Hypothalamus (tissue), 51 donors: Measurements from ENCODE around the gene POLR2A.

Experiments used
- DNase-seq, 51 donors: peaks; one replicate each; lab custom pipeline; 2025; lab: John Stamatoyannopoulos, UW

POLR2A gene

DNA sequence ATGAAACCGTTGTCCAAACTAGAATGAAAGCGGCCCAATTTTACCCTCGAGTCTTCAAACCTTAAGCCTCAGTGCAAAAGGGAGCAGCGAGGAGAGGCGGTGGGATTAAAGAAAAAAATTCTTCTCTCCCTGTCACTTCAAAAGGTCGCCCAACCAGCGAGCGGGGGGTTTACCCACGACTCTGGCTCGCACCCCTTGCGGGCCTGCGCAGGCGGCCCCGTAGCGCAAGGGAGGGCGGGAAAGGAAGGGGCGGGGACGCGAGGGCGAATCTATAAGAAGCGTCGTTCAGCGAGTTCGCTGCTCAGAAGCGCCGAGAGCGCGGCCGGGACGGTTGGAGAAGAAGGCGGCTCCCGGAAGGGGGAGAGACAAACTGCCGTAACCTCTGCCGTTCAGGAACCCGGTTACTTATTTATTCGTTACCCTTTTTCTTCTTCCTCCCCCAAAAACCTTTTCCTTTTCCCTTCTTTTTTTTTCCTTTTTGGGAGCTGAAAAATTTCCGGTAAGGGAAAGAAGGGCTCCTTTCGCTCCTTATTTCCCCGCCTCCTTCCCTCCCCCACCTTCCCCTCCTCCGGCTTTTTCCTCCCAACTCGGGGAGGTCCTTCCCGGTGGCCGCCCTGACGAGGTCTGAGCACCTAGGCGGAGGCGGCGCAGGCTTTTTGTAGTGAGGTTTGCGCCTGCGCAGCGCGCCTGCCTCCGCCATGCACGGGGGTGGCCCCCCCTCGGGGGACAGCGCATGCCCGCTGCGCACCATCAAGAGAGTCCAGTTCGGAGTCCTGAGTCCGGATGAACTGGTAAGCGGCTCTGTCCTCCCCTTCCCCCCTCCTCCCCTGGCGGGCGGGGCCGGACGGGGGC, at the start of gene POLR2A:
Gene POLR2A, plus strand, starts transcription at position 300 of the 852 bp plus-strand sequence.
- peak; percentile 87 to 100 (median 97) for DNase-seq

DNA sequence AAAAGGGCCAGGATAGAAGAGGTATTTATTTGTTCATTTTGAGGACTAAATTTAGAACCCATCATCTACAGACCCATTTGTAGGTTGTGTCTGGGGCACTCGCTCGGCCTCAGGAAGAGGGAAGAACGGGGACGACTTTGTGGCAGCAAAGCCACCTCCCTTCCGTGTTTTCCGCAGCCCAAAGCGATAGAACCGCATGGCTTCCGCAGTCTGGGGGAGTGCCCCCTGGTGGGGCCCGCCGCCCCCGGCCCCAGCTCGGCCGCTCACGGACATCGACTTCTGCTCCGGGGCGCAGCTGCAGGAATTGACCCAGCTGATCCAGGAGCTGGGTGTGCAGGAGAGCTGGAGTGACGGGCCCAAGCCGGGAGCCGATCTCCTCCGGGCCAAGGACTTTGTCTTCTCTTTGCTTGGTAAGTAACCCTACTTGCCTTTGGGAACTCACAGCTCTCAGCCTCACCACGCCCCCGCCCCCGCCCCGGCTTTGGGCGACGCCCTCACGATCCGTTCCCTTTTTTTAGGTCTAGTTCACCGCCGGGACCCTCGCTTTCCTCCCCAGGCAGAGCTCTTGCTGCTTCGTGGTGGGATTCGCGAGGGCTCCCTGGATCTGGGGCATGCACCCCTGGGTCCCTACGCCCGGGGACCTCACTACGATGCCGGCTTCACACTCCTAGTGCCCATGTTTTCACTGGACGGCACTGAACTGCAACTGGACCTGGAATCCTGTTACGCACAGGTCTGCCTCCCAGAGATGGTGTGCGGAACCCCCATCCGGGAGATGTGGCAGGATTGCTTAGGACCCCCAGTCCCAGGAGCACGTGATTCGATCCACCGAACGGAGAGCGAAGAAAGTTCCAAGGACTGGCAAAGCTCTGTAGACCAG, 48.2 kb upstream of the POLR2A start:
- peak in 3 of 51 donors; percentile 9 to 24 (median 16) for DNase-seq

DNA sequence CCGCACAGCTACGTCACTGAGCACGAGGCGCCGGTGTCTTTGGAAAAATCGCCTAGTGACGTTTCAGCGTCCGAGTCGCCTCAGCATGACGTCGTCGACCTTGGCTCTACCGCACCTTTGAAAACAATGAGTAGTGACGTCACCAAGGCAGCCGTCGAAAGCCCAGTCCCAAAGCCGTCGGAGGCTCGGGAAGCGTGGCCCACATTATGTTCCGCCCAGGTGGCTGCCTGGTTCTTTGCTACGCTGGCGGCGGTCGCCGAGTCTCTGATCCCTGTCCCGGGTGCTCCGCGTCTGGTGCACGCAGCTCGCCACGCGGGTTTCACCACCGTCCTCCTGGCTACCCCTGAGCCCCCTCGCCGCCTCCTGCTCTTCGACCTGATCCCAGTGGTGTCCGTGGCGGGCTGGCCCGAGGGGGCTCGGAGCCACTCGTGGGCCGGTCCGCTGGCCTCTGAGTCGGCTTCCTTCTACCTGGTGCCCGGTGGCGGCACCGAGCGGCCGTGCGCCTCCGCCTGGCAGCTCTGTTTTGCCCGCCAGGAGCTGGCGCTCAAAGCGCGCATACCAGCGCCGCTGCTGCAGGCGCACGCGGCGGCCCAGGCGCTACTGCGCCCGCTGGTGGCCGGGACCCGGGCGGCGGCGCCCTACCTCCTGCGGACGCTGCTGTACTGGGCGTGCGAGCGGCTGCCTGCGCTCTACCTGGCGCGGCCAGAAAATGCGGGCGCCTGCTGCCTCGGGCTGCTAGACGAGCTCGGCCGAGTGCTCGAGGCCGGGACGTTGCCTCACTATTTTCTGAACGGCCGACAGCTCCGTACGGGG, 47.4 kb upstream of the POLR2A start:
- peak in 40 of 51 donors; percentile 23 to 84 (median 58) for DNase-seq

DNA sequence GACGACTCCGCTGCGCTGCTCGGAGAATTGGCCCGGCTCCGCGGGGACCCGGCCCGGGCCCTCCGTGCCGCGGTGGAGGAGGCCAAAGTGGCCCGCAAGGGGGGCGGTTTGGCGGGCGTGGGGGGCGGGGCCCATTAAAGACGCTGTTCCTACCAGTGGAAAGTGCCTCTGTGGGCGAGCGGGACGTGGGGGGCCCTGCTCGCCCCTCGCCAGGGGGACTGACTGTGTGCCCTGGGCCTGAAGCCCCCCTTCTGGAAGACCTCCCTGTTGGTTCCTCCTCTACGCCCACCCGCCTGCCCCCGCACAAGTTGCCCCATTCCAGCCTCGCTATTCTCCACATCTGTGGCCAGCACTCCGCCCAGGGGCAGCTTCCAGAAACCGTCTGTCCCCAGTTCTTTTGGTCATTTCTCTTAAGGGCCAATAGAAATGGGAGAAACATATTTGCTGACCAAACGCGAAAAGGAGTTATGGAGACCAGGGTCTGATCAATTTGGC, 46.8 kb upstream of the POLR2A start:
- DNase-seq = no peak

DNA sequence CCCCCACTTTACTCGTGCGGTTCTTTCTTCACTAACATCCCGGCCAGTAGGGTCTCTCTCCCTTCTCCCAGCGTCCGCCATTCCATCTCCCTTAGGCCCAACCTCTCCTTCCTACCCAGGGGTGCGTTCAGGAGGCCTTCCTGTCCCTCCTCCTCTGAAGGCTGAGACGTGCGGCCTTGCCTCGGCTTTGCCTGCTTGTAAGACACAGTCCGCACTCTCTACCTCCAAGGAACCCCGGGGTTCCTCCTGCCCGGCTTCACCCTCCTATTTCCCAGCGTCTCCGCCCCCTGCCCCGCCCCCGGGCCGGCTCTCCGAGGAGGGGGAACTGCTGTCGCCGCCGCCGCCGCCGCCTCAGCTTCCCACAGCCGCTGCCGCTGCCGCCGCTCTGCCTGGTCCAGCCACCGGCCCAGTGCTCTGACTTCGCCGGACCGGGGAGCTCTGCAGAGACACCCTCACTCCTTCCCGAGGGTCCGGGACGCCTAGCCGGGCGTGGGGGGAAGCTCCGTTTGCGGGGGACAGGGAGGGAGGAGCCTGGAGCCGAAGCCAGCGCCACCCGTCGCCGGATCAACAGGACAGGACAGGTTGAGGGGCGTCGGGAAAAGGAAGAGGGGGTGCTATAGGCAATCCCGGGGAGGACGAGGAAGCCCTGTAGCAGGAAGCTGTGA, 46.1 kb upstream of the POLR2A start:
- peak in 39 of 51 donors; percentile 14 to 75 (median 50) for DNase-seq

DNA sequence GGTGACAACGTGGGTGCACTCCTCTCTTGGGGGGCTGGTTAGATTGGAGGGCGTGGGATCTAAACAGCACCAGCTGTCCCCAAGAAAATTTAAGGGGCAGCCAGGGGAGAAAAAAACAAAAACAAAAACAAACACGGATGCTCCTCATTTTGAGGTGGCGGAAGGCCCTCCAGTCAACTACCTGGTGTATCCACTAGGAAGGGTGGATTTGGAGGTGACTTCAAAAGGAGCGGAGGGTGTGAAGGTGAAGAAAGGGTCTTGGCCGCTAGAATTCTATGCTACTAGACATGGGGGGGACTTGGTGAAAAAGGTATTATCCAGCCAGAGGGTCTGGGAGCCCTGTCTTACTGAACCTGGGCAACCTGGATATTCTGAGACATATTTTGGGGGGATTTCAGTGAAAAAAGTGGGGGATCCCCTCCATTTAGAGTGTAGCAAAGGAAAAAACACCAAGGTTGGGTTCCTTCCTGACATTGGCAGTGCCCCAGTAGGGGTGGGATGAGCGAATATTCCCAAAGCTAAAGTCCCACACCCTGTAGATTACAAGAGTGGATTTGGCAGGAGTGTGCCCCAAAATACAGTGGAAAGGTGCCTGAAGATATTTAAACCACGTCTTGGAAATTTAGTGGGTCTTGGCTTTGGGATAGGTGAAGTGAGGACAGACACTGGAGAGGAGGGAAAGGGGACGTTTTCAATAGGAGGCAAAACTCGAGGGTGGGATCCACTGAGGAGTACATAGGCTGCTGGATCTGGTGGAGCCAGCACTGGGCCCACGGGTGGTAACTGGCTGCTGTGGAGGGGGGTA, 45.3 kb upstream of the POLR2A start:
- no peak for DNase-seq

DNA sequence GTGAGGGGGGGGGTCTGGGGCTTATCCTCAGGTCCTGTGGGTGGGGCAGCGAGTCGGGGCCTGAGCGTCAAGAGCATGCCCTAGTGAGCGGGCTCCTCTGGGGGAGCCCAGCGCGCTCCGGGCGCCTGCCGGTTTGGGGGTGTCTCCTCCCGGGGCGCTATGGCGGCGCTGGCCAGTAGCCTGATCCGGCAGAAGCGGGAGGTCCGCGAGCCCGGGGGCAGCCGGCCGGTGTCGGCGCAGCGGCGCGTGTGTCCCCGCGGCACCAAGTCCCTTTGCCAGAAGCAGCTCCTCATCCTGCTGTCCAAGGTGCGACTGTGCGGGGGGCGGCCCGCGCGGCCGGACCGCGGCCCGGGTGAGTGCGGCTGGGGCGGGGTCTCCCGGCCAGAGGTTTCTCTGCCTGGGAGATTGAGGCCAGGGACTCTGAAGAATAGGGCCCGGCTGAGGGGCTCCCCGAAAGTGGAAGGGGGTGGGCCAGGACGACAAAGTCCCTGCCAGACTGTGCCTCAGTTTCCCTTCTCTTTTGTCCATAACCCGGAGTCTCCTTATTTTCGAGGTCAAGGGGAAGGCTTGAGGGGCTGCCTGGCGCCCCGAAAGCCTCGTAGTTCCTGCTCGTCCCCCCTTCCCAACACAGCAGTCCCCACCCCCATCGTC, 44.6 kb upstream of the POLR2A start, which contains the start of gene FGF11:
Gene FGF11, plus strand, starts transcription at position 51 of the 651 bp plus-strand sequence. Its CDS starts 109 bp downstream, at position 160.
- peak in 1 of 51 donors; percentile 9 for DNase-seq

DNA sequence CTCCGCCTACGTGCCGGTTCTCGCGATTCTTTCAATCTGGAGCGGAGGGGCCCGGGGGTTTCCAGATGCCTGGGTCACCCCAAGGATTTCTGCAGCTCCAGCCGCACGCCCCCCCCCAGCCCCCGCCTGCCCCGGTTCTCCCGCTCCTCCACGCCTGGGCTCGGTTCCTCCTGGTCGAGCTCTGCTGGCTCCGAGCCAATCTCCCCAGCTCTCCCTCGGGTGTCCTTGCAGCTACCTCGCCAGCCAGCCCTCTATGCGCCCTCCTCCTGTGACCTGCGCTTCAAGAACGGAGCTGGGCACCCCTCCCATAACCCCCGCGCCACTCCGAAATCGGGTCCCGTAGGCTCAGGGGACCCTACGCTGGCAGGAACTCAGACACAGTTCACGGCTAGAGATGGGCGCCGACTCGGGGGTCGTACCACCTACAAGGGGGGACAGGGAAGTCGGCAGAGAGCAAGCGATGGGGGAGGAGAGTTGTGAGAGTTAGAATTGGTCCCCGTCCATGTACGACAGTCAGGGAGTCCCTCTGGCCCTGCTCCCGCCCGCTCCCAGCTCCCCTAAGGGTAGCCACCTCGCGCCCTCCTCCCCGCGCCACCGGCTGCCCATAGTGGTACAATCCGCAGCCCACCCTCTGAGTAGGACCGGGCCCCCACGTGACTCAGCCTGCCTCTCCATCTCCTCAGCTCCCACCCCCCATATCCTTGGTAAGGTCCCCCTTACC, 43.9 kb upstream of the POLR2A start:
- peak in 24 of 51 donors; percentile 16 to 68 (median 34) for DNase-seq

DNA sequence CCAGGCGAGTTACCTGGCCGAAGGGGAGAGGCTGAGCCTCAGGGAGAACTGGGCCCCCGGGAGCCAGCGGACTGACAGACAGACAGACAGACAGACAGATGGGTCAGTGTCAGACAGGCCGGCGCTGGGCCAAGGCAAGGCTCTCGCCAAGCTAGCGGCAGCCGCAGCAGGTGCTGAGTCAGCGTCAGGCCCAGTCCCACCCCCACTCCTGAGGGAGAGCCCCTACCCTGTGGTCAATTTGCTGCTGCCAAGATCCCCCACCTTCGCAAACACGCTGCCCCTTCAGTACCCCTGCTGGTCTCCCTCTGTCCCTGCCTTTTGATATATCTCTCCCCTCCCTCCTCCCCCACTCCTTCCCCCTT, 43.4 kb upstream of the POLR2A start:
- peak in 26 of 51 donors; percentile 17 to 67 (median 36) for DNase-seq

DNA sequence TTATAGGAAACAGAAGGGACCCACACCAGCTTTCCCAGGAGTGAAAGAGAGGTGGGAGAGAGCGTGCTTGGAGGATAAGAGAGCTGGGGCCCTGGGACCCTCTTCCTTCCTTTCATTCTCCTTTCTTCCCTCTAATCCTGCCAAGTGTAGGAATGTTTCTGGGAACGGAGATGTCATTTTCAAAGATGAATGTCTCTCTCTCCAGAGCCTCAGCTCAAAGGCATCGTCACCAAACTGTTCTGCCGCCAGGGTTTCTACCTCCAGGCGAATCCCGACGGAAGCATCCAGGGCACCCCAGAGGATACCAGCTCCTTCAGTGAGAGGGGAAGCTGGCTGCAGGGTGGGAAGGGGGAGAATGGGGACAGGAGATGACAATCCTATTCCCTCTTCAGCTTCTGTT, 42.9 kb upstream of the POLR2A start:
- no peak for DNase-seq

DNA sequence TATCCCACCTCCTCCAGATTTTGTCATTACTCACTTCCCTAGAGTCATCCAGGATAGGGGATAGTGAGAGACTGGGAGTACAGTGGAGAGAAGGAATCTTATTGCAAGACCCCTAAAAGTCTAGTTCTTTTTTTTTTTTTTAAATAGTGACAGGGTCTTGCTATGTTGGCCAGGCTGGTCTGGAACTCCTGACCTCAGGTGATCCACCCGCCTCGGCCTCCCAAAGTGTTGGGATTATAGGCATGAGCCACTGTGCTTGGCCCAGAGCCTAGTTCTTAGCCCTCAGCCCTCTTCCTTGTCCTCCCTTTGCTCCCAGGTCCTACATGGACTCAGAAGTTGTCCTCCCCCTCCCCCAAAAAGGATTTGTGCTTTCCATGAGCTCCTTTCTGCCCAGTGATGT, 42.0 kb upstream of the POLR2A start:
- DNase-seq = no peak

DNA sequence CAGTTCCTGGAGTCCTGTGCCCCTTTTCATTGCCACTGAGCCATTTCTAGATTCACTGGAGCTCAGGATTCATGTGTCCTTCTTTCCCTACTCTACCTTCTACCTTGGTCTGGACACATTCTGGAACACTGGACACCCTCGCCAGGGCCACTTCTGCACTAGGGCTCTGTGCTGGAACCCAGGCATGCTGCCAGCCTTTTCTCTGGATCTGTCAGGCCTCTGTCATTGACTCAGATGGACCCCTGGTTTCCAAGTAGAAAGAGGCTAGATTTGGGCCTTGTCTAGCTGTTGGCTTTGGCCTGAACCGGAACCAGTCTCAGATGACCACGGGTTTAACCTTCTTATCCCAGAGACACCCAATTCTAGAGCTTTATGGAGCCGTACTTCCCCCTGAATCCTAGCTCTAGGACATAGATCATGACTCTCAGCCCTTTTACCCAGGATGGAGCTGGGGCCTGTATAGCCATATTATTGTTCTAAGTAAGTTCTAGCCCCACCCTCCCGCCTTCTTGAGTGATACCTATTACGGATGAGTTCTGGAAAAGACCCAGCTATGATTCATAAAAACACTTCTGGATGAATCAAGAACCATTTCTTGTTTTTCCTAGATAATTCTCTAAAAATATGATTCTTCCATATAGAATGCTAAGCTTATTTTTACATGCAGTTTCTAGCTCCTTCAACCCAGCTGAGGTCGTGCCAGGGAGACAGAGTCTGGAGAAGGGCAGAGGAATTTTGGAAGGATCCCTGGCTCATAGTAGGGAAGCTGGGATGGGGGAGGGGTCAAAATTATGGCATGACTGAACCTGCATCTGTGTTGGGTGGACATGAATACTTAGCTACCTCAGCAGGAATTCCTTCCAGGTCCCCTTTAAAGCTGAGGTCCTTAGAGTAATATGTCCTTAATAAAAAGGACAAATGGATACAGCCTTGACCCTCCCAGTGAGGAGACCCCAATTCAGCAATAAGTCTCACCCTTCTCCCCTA, 40.4 kb upstream of the POLR2A start:
- DNase-seq = no peak

DNA sequence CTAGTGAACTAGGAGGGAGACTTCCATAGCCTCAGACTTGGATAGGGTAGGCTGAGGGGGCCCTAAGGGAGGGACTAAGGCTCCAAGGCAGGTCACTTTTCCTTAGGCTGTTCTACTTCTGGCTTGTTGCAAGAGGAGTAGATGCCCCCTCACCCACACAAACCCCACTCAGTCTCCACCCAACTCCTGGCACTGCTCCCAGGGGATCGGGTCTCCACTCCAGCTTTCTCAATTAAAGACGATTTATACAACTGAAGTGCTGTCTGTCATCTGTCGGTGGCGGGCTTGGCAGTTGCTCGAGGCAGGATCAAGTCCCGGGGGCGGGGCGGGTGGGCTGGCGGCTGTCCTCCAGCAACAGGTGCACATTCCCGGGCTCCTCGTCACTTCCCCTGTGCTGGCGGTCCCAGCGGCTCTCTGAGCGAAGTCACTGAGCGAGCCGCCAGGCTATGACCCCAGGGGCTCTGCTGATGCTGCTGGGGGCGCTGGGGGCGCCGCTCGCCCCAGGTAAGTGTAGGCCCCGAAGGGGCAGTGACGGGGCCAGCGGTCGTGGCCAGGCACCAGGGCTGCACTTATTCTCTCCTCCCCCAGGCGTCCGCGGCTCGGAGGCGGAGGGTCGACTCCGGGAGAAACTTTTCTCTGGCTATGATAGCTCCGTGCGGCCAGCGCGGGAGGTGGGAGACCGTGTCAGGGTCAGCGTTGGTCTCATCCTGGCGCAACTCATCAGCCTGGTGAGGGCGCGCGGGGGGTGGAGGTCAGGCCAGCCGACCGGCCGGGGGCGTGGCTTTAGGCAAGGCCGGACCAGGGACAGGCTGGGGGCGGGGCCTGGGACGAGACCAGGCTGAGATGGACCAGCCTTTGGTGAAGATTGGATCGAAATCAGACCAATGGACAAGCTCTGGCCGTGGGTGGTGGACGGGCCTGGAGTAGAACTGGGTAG, 39.2 kb upstream of the POLR2A start, which contains the start of gene CHRNB1:
Gene CHRNB1, plus strand, starts transcription at position 380 of the 937 bp plus-strand sequence. Its CDS starts 67 bp downstream, at position 447.
- peak in 42 of 51 donors; percentile 20 to 88 (median 62) for DNase-seq

DNA sequence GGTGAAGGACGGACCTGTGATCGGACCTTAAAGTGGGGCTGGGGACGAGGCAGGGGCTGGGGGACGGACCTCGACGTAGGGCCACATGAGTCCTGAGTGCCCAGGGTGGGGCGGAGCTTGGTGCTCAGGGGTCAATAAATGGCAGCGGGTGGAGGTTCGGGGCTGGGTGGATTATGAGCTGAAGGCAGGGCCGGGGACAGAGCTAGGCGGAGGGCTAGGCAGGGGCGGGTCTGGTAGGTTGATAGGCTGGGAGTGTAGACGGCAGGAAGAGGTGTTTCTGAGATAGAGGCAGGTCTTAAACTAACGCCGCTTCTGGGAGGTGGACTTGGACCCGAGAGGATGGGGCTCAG, 38.6 kb upstream of the POLR2A start:
- no peak for DNase-seq

DNA sequence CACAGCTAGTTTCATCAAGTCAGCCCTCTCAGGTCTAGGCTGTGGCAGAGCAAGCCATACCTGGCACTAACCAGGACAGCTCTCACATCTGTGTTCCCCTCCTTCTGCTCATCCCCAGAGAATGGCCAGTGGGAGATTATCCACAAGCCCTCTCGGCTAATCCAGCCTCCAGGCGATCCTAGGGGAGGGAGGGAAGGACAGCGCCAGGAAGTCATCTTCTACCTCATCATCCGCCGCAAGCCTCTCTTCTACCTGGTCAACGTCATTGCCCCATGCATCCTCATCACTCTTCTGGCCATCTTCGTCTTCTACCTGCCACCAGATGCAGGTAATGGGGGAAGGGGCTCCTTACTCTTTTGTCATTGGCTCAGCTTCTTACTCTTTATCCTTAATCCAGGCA, 35.7 kb upstream of the POLR2A start:
- DNase-seq = no peak
